Sciatic nerve (tissue), 2 donors: Measurements from ENCODE around the gene PEX7. TPM values are rescaled to one million over a fixed set of nuclear protein-coding genes. Genes with fewer than 3 reads are reported as not detected.
A peak's percentile ranks its signal among the peaks of the same experiment; 100 is the strongest.

Experiments used
- ATAC-seq: fragments of 200-7000 bp; cut with Tn5 transposase; one replicate; pipeline ENCODE4 v1.9.1; 2020; ENCODE audit warnings: mild to moderate bottlenecking, moderate library complexity
- DNase-seq: peaks from one replicate; pipeline ENCODE4 v3.0.0-alpha.2; 2020; ENCODE audit warnings: low spot score
- intact Hi-C: fragments of 100-400 bp; cut with DNase I; formaldehyde crosslinking; loops from one replicate; pipeline ENCODE4 v1.14.2; 2022
- total RNA-seq: library from RNA; stranded (reverse); fragmentation: NEBNext Ultra II Directional; extraction: Animal tissue kit (Norgen Biotek cat#: 25700); gene quantifications from one replicate; pipeline ENCODE4 v1.2.1, GENCODE V29; 2021
- donor health status: DM: no; HTN: no; CAD: no.
- donor health status: DM: no; HTN: no; CAD: no.

The PEX7 gene, protein sequence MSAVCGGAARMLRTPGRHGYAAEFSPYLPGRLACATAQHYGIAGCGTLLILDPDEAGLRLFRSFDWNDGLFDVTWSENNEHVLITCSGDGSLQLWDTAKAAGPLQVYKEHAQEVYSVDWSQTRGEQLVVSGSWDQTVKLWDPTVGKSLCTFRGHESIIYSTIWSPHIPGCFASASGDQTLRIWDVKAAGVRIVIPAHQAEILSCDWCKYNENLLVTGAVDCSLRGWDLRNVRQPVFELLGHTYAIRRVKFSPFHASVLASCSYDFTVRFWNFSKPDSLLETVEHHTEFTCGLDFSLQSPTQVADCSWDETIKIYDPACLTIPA
- 5.6 TPM for total RNA-seq

DNA sequence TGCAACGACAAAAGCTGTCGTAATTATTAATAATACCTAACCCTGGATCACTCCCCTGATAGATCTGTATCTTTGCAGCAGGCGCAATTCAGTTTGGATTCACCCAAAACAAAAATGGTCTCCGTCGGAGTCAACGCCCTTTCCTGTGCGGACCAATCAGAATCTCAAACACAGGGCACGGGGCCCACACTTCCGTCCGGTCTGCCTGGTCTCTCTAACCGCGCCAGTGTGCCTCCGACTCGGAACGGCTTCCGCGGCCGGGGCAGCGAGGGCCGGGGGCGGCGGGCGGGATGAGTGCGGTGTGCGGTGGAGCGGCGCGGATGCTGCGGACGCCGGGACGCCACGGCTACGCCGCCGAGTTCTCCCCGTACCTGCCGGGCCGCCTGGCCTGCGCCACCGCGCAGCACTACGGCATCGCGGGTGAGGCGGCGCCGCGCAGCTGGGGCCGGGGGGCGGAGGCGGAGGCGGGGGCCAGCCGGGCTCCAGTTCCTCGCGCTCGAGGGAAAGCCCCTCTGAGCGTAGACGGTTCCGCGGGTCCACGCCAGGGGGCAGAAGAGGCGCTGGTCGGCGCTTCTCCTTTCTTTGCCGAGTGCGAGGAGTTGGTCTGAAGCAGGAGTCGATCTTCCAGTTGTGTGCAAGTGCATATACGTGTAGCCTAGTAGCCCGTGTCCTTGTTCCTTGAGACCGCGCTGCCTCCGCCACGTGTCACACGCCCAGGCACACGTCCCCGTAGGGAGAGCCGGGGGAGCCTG, at the start of gene PEX7:
TSS of gene PEX7 (plus strand) at position 217 of the 752 bp plus-strand sequence. CDS start at position 291, 74 bp downstream.
- intact Hi-C loops = no loop called here
- ATAC-seq (peak; percentile 97), DNase-seq (peak; percentile 93)

GRCh38 chr6:136772685-136773472, 49.5 kb upstream of the PEX7 start:
- no peak for DNase-seq
- intact Hi-C loops = no loop called here
- peak; percentile 94 for ATAC-seq

- intact Hi-C loops = no loop called here
- DNase-seq = no peak
- ATAC-seq = no peak
Measured at GRCh38 chr6:136773473-136773796, 49.0 kb upstream of the PEX7 start.

- no peak for DNase-seq
- ATAC-seq = no peak
- intact Hi-C loops = no loop called here
Measured at GRCh38 chr6:136774228-136775041, 48.0 kb upstream of the PEX7 start.

- DNase-seq (no peak), ATAC-seq (no peak)
- intact Hi-C loops = no loop called here
Measured at GRCh38 chr6:136775081-136775480, 47.3 kb upstream of the PEX7 start.

- intact Hi-C loops = no loop called here
- DNase-seq (no peak), ATAC-seq (no peak)
Measured at GRCh38 chr6:136775548-136775947, 46.8 kb upstream of the PEX7 start.

GRCh38 chr6:136777651-136778050, 44.7 kb upstream of the PEX7 start:
- DNase-seq (no peak), ATAC-seq (no peak)
- intact Hi-C loops = no loop called here

DNA sequence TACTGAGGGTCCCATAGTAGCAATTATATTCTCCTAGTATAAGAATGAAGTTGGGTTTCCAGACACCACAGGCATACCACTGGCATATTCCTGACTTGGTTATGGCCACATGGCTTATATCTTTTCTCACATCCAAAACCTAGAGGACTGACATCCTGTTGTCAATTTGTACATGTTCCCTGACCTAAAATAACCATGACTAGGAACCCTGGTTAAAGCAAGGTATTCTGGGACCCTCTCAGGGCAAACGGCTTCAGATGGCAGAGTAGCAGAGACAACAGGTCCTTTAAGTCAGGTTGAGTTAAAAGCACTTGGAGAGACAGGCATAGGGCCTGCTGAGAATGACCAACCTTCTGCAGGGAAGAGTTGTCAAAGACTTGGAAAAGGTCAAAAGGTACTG, 42.7 kb upstream of the PEX7 start:
- intact Hi-C loops = no loop called here
- no peak for DNase-seq
- ATAC-seq = no peak

GRCh38 chr6:136780972-136781371, 41.4 kb upstream of the PEX7 start:
- DNase-seq (no peak), ATAC-seq (no peak)
- intact Hi-C loops = no loop called here

DNA sequence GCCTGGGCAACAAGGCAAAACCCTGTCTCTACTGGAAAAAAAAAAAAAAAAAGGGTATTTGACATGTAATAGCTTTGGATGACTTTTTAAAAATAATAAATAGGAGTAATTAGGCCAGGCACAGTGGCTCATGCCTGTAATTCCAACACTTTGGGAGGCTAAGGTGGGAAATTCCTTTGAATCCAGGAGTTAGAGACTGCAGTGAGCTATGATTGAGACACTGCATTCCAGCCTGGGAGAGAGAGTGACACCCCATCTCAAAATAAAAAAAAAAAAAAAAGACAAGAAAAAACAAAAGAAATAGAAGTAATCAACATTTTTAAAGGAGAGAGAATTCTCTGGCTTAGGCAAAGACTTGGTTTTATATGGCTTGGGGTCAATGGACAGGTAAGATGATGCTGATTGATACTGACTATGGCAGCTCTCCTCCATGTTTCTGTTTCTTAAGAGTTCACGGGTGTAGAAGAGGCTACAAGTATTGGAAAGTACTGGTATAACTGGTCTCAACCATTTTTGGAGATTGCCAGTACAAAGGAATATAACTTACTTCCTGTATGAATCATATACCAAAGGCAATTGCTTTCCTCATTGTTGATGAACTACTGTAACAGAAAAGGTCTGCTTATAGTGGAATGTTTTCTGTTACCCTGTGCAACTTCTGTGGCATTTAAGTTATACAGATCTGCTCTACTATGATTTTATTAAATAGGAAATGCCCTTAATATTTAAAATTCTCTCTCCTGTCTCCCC, 40.2 kb upstream of the PEX7 start:
- intact Hi-C loops = no loop called here
- ATAC-seq = no peak

DNA sequence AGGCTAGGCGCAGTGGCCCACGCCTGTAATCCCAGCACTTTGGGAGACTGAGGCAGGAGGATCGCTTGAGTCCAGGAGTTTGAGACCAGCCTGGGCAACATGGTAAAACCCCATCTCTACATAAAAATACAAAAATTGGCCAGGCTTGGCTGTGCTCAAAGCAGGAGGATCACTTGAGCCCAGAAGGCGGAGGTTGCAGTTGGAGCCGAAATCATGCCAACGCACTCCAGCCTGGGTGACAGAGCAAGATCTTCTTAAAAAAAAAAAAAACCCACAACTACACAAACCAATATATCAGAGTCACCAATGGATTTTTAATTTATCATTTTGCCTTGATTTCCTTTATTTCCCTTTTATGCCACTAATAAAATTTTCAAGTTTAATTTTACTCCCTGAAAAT, 39.4 kb upstream of the PEX7 start:
- intact Hi-C loops = no loop called here
- ATAC-seq (no peak), DNase-seq (no peak)

More for the DNA sequence above, 40.2 kb upstream of the PEX7 start:
- DNase-seq = no peak

GRCh38 chr6:136783495-136784270, 38.7 kb upstream of the PEX7 start:
- no peak for DNase-seq
- intact Hi-C loops = no loop called here
- peak; percentile 75 for ATAC-seq

- DNase-seq = no peak
- intact Hi-C loops = no loop called here
- ATAC-seq = no peak
Measured at GRCh38 chr6:136784271-136784664, 38.1 kb upstream of the PEX7 start.

- DNase-seq (peak; percentile 61), ATAC-seq (peak; percentile 55)
- intact Hi-C loops = no loop called here
Measured at GRCh38 chr6:136784910-136785746, 37.3 kb upstream of the PEX7 start.

- intact Hi-C loops = no loop called here
- no peak for ATAC-seq
- DNase-seq = no peak
Measured at GRCh38 chr6:136786658-136787057, 35.7 kb upstream of the PEX7 start.

DNA sequence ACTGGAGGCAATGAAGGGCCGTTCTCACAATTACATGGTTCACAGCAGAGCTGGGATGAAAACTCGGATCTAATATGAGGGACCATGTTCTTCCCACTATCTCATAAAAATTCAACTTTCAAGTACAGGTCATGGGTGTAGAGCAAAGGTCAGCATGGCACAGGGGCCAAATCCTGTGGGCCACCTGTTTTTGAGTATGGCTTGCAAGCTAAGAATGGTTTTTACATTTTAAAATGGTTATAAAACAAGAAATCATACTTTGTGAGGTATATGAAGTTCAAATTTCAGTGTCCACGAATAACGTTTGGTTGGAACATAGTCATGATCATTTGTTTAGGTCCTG, 34.7 kb upstream of the PEX7 start:
- DNase-seq (no peak), ATAC-seq (no peak)
- intact Hi-C loops = no loop called here
